Measurements from ENCODE around the gene CEP72. TPM values are rescaled to one million over a fixed set of nuclear protein-coding genes. Genes with fewer than 3 reads are reported as not detected.
"Not testable (repeated sequence)": the region's sequence is repeated elsewhere in the genome, so short reads cannot be mapped to it uniquely, and the experiment has no call there.

The CEP72 gene
- total RNA-seq, 3 donors from 2014 or later, result 1.9 to 10.5 (median 4.3) TPM

DNA sequence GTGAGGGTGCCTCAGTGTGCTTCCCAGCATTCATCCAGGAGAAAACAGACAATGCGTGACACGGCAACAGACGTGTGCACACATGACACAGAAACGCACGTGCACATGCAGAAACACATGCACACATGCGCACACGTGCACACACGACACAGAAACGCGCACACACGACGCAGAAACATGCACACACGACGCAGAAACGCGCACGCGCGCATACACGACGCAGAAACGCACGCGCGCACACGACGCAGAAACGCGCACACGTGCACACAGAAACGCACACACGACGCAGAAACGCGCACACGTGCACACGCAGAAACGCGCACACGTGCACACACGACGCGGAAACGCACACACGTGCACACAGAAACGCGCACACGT, 64.5 kb downstream of the CEP72 start:
- peaks cover 0 to 7% of the 10 kb centered on the region in 2 donors for H3K27me3 ChIP-seq
- H3K27ac ChIP-seq, result no peak overlapping the region
- no peak for DNase-seq (ENCODE audit: low spot score in 2 of 2)
- TF ChIP-seq, protein P1, sequence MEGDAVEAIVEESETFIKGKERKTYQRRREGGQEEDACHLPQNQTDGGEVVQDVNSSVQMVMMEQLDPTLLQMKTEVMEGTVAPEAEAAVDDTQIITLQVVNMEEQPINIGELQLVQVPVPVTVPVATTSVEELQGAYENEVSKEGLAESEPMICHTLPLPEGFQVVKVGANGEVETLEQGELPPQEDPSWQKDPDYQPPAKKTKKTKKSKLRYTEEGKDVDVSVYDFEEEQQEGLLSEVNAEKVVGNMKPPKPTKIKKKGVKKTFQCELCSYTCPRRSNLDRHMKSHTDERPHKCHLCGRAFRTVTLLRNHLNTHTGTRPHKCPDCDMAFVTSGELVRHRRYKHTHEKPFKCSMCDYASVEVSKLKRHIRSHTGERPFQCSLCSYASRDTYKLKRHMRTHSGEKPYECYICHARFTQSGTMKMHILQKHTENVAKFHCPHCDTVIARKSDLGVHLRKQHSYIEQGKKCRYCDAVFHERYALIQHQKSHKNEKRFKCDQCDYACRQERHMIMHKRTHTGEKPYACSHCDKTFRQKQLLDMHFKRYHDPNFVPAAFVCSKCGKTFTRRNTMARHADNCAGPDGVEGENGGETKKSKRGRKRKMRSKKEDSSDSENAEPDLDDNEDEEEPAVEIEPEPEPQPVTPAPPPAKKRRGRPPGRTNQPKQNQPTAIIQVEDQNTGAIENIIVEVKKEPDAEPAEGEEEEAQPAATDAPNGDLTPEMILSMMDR (IDR thresholded peaks at IDR 0.05), result no peak
- no peak for TF ChIP-seq POLR2A (IDR thresholded peaks at IDR 0.05)
- no peak for TF ChIP-seq POLR2AphosphoS5 (IDR thresholded peaks at IDR 0.05)
- no peaks in the 10 kb centered on the region for H3K36me3 ChIP-seq
- H3K4me1 ChIP-seq, result peaks cover 18 to 22% of the 10 kb centered on the region in 2 donors
- intact Hi-C loops (cut with DNase I; ENCODE audit: low total_unique reads), result loop anchor here (5.0 kb wide), 1 partner anchor 231 kb away; no protein-coding TSS in a partner anchor
- no peaks in the 10 kb centered on the region for H3K9me3 ChIP-seq
- no peak overlapping the region for H3K4me3 ChIP-seq

DNA sequence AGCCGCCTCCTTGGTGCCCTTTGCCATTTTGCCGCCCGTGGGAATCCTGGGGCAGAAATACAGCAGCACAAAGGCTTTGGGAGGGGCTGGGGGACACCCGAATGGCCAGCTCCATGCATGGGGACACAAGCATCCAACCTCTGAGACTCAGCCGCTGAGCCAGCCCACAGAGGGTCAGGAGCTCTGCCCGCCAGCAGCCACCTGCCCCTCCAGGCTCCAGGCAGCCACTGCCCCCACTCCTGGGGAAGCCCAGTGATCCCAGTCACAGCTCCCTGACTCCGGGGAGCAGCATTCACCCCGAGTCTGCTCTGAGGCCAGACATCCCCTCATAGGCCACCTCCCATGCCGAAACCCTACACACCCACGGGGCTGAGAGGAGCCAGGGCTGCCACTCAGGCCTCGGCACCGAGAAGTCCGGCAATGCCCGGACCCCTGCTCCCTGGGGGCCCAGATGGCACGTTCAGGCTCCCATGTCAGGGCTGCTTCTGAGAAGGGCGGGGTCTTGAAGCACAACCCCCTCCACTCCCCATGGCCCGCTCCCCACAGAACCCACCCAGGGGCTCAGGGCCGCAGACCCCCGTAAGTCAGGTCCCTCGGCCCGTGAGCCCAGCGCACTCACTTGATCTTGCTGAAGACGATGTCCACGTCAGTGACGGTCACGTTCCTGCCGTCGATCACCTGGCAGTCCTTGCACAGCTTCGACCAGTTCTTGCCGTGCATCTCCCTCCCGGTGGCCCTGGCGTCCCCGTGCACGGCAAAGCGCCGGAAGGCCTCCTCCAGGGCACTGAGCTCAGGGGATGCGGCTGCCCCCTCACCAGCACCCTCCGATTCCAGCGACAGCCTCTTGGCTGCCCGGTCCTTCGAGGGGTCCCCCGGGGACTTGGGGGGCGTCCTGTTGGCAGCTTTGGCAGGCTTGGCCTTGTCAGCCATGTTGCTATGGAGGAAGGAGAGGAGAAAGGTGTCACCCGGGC, 65.3 kb downstream of the CEP72 start:
- peak in 1 of 2 donors; percentile 50 for DNase-seq (ENCODE audit: low spot score in 2 of 2)
- H3K4me1 ChIP-seq, result peaks cover 10 to 15% of the 10 kb centered on the region in 2 donors

DNA sequence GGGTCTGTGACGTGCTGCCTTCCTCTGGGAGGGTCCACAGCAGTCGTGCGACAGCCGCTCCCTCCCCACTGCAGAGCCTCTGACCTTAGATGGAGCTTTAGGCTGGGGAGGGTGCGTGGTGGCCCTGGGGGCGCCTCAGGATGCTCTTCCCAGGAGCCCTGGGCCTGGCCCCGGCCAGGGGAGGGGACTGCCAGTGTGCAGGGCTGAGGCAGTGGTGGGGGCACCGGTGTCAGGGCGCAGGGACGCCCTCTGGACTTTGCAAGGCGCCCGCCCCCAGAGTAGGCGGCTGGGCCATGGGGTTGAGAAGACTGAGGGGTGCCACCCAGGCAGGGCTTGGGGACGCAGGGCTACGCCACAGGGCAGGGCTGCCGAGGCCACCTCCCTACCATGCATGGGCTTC, 66.4 kb downstream of the CEP72 start:
- not testable (repeated sequence) for H3K27me3 ChIP-seq, H3K36me3 ChIP-seq, H3K4me3 ChIP-seq, H3K4me1 ChIP-seq, H3K9me3 ChIP-seq, H3K27ac ChIP-seq
- intact Hi-C loops (cut with DNase I; ENCODE audit: low total_unique reads), result loop anchor here (5.0 kb wide), 1 partner anchor 229 kb away; no protein-coding TSS in a partner anchor
- DNase-seq (ENCODE audit: low spot score in 2 of 2), result peak in 1 of 2 donors; percentile 40

More for the DNA sequence above, 65.3 kb downstream of the CEP72 start:
- TF ChIP-seq POLR2A (IDR thresholded peaks at IDR 0.05) (no peak), POLR2AphosphoS5 (IDR thresholded peaks at IDR 0.05) (no peak)
- TF ChIP-seq, protein P1 (IDR thresholded peaks at IDR 0.05), result no peak
- Histone ChIP-seq H3K9me3 (no peaks in the 10 kb centered on the region), H3K36me3 (no peaks in the 10 kb centered on the region), H3K27ac (no peak overlapping the region), H3K27me3 (peaks cover 0 to 7% of the 10 kb centered on the region in 2 donors), H3K4me3 (no peak overlapping the region)
- intact Hi-C loops (cut with DNase I; ENCODE audit: low total_unique reads), result loop anchor here (5.0 kb wide), 1 partner anchor 230 kb away; no protein-coding TSS in a partner anchor

DNA sequence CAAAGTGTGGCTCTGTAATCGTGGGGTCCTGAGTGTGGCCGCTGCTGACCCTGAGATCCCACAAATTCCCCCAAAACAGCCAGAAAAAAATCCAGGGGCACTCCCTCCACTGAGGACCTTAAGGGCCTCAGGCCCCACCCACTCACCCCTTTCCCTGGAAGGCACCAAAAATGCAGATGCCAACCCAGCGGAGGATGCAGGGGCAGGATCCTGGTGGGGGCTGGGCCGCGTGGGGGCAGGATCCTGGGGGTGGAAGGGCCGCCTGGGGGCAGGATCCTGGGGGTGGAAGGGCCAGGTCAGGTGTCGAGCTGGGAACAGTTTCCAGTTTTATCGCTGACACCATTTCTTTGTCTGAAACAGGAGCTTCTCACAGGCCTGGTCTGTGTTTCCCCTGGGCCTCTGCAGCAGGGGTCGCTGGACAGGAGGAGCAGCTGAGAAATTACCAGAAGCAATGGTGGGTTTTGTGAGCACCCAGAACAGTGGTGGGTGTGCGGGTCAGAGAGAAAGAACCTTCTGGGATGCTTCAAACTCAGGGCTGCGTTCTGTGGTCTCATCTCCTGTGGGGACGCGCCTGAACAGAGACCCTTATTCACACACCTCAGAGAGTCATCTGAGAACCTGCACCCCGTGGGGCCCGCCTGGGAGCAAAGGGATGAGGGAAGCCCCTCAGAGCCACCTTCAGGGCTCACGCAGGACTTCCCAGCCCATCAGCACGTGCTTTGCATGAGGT, 67.2 kb downstream of the CEP72 start:
- not testable (repeated sequence) for H3K4me3 ChIP-seq, H3K27ac ChIP-seq, H3K27me3 ChIP-seq, H3K36me3 ChIP-seq, H3K4me1 ChIP-seq, H3K9me3 ChIP-seq
- peak in 1 of 2 donors; percentile 33 for DNase-seq (ENCODE audit: low spot score in 2 of 2)
- intact Hi-C loops (cut with DNase I; ENCODE audit: low total_unique reads), result loop anchor here (5.0 kb wide), 1 partner anchor 228 kb away; no protein-coding TSS in a partner anchor

DNA sequence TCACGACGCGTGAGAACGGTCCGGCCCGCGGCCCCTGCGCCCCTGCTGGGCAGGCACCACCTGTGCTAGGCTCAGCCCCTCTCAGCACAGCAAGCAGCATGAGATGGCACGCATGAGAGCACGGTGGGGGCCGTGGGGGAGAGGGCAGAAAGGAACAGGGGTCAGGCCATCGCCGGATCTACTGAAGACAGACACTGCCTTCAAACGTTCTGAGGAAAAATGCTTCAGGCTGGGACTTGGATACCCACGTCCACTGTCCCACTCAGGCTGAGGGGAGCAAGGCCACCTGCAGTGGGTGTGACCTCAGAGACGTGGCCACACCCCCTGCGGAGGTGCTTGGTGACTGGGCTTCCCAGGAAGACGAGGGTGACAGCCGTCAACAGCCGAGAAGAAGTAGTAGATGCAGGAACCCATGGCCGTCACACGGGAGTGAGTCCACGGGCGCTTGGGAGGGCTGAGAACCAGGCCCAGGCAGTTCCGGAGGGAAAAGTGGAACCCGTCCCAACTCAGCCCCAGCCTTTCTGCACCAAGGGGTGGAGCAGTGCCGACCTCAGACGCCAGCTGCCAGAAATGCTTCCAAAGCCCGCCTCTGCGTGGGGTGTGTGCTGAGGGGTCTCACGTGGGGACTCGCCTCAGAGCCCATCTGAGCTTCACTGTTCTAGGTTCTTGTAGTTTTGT, 68.1 kb downstream of the CEP72 start:
- H3K9me3 ChIP-seq; intact Hi-C loops (cut with DNase I; ENCODE audit: low total_unique reads); DNase-seq (ENCODE audit: low spot score in 2 of 2); H3K4me1 ChIP-seq; H3K36me3 ChIP-seq; H3K27me3 ChIP-seq; H3K4me3 ChIP-seq; H3K27ac ChIP-seq: not testable (repeated sequence)

DNA sequence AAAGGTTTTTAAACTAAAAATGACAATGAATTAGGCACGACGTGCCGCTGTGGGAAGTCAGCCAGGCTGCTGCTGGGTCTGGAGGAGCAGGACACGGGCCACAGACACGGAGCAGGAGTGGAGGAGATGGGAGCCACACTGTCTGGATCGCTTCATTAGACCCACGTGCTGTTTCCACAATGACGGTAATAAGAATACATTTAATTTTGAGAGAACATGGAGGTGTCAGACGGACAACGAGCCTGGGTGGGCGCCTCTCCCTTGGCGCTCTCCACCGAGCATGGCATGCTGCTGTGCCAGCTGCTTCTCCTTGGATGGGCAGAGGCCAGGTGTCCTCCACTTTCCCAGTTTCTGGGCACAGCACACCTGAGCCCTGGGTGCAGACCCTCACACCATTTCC, 68.7 kb downstream of the CEP72 start:
- H3K9me3 ChIP-seq; intact Hi-C loops (cut with DNase I; ENCODE audit: low total_unique reads); H3K27ac ChIP-seq; DNase-seq (ENCODE audit: low spot score in 2 of 2); H3K36me3 ChIP-seq; H3K27me3 ChIP-seq; H3K4me1 ChIP-seq; H3K4me3 ChIP-seq: not testable (repeated sequence)

DNA sequence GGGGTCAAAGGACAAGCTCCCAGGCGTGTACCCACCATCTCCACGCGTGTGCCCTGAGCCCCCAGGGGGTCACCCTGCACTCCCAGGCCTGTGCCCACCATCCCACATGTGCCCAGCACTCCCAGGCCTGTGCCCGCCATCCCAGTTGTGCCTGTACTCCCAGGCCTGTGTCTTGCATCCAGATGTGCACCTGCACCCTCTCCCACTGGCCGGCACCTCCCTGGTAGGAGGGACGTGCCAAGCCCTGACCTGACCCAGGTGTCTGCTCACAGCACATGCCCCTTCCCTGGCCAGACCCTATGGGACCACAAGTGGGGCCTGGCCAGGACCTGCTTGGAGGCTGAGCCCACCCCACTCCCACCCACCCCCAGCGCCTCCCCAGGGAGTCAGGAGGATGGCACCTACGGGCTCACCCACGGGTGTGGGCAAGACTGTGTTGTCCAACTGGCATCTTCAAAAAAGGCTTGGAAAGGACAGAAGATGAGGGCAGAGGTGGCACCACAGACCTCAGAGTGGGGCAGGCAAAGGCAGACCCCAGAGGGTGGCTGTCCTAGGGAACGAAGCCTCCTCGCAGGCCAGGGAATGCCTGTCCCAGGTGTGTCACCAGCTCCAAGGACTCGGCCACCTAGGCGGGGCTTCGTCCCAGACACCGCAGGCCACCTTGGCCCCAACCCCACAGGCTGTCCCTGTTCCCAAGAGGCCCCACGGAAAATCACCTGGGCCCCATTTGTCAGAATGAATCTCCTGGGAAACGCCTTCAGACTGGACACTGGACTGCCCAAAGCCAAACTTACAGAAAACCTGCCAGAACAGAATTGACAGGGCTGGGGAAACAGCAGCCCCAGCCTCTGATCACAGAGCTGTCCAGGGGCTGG, 69.4 kb downstream of the CEP72 start:
- H3K4me3 ChIP-seq; H3K27ac ChIP-seq; H3K4me1 ChIP-seq; H3K36me3 ChIP-seq; H3K27me3 ChIP-seq; intact Hi-C loops (cut with DNase I; ENCODE audit: low total_unique reads); H3K9me3 ChIP-seq: not testable (repeated sequence)
- DNase-seq (ENCODE audit: low spot score in 2 of 2), result peak in 1 of 2 donors; percentile 28

DNA sequence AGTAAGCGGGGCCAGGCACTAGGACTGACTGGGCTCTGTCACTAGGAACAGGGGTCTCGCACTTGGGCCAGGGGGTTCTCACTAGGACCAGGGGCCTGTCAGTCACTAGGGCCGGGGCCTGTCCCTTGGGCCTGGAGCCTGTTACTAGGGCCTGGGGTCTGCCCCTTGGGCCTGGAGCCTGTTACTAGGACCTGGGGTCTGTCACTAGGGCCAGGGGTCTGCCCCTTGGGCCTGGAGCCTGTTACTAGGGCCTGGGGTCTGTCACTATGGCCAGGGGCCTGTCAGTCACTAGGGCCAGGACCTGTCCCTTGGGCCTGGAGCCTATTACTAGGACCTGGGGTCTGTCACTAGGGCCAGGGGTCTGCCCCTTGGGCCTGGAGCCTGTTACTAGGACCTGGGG, 70.1 kb downstream of the CEP72 start:
- DNase-seq (ENCODE audit: low spot score in 2 of 2), result peak; percentile 11 to 38

DNA sequence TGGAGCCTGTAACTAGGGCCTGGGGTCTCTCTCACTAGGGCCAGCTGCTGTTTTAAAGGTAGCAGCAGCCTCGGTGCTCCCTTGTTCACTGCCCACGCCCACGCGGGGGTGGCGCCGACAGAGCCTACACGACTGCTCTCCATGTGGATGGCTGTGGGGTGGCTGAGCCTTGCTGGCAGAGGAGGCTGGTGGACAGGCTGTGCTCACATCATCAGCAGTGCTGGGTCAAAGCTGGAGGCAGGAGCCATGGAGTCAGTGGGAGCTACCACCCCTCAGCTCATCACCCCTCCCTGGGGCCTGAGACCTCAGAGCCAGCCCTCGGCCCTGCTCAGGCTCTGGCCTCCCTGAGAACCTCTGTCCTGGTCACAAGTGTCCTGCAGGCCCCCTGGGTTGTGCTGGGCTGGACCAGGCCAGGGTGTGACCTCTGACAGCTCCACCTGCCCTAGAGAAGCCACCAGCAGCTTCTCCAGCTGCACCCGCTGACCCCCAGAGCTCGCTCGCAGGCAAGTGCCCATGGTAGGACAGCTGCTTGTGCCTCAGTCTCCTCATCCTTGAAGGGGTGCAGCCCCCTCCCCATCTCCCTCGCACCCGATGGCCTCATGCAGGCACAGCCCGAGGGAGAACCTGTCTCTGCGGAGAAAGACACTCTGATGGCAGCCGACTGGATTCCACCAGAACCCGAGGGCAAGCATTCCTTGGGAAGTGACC, 70.7 kb downstream of the CEP72 start:
- intact Hi-C loops (cut with DNase I; ENCODE audit: low total_unique reads), result not testable (repeated sequence)
- DNase-seq (ENCODE audit: low spot score in 2 of 2), result peak; percentile 15 to 25

More for the DNA sequence above, 70.1 kb downstream of the CEP72 start:
- H3K27ac ChIP-seq; H3K4me3 ChIP-seq; H3K36me3 ChIP-seq; intact Hi-C loops (cut with DNase I; ENCODE audit: low total_unique reads); H3K9me3 ChIP-seq; H3K27me3 ChIP-seq; H3K4me1 ChIP-seq: not testable (repeated sequence)

More for the DNA sequence above, 70.7 kb downstream of the CEP72 start:
- H3K36me3 ChIP-seq, H3K4me3 ChIP-seq, H3K4me1 ChIP-seq, H3K27me3 ChIP-seq, H3K9me3 ChIP-seq, H3K27ac ChIP-seq: not testable (repeated sequence)

Measured in breast epithelium (tissue), 4 donors.